Measurements from ENCODE around the gene KEL.

The KEL gene

GRCh38 chr7:142896741-142897379, 65.3 kb downstream of the KEL start:
- no peak for DNase-seq

- DNase-seq: no peak
Observed at GRCh38 chr7:142896151-142896550, 66.0 kb downstream of the KEL start.

GRCh38 chr7:142894985-142895593, 67.1 kb downstream of the KEL start:
- DNase-seq: no peak

- DNase-seq: no peak
Observed at GRCh38 chr7:142894112-142894984, 67.8 kb downstream of the KEL start.

- no peak for DNase-seq
Observed at GRCh38 chr7:142892951-142893350, 69.2 kb downstream of the KEL start.

- no peak for DNase-seq
Observed at GRCh38 chr7:142891490-142892082, 70.6 kb downstream of the KEL start.
